Activated gamma-delta T cell treated with Interleukin-2 at 50 U/mL for 16 hours (primary cell): ENCODE data around the gene ABO.
"Not testable (repeated sequence)": the region's sequence is repeated elsewhere in the genome, so short reads cannot be mapped to it uniquely, and the experiment has no call there.

Experiments used
- DNase-seq: peaks from one replicate; pipeline ENCODE4 v3.0.0-alpha.2; 2020

Gene ABO

DNA sequence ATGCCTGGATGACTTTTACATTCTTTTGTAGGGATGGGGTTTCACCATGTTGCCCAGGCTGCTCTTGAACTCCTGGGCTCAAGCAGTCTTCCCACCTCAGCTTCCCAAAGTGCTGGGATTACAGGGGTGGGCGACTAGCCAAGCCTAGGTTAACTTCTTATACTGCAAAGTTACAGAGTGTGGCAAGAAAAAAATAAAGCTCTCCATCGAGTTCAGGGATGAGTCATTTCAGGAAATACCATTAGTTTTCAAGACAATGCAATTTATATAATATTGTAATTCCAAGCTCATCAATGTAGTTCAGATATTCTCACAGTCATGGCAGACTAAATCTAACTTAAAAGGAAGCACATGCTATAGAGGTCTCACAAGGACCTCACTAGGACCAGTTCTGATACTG is 11.5 kb upstream of the ABO start:
- no peak for DNase-seq

DNA sequence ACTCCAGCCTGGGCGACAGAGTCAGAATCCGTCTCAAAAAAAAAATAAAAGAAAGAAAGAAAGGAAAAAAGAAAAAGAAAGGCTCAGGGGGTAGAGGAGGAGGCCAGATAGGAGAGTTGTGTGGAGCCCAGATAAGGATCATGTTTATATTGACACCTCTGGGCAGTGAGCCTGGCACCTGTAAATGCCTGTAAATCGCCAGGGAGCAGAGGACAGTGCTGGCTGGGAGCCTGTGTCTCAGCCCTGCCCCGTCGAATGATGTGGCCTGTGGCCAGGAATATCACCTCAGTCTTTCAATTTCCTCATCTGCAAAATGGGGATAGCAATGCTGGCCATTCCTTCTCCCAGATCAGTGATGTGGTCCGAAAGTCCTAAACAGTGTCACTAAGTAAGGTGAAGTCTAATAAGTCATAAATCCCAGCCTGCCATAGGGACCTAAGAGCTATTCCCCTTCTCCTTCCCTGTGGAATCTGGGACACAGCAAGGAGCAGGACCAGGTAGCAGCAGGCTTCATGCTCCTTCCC is 10.3 kb upstream of the ABO start:
- no peak for DNase-seq

DNA sequence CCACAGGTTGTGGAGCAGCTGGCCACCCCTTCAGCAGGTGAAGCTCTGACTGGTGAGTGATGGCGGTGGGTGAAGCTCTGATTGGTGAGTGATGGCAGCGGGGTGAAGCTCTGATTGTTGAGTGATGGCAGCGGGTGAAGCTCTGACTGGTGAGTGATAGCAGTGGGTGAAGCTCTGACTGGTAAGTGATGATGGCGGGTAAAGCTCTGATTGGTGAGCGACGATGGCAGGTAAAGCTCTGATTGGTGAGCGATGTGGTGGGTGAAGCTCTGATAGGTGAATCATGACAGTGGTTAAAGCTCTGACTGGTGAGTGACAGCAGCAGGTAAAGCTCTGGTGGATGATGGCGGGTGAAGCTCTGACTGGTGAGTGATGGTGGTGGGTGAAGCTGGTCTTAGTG is 9.4 kb upstream of the ABO start:
- DNase-seq = no peak

- DNase-seq = not testable (repeated sequence)
Observed at GRCh38 chr9:133283255-133284032, 8.4 kb upstream of the ABO start.

DNA sequence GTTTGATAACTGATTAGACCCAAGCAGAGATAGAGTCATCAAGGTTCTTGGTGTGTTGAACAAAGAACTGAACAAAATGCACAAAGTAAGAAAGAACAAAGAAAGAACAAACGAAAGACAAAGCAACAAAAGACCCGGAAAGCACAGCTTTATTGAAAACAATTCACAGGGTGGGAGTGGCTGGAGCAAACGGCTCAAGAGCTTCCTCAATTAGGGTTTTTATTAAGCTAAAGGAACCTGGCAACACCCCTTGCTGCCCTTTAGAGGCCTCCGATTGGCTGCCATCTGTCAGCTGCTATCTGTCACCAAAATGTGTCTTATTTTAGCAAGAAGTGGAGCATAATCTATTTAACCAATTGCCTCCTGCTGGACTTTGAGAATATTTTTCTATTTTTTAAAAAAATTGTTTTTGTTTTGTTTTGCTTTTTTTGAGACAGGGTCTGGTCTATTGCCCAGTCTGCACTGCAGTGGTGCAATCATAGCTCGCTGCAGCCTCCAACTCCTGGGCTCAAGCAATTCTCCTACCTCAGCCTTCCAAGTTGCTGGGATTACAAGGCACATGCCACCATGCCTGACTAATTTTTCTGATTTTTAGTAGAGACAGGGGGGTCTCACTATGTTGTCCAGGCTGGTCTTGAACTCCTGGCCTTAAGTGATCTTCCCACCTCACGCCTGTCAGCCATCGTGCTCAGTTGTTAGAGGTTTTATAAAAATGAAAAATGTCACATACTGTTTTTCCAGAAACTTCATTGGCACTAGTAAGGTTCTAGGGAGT is 7.7 kb upstream of the ABO start:
- DNase-seq = no peak

DNA sequence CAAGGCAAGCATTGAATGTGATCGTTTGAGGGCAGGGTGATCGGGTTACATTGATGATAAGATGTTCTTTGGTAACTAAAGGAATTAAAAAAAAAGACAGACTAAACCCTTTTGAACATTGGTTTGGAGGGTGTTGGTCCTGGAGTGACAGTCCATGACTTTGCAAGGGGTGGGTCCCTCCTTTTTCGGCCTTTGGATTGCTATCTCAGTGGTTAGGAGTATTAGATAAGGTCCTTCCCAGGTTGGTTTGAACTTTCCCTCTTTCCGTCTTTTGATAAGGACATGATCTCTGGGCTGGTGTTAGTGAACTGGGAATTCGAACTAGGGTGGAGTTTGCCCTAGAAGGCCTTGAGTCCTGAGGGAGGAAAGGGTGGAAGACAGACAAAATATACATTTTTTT is 5.4 kb upstream of the ABO start:
- DNase-seq = no peak

GRCh38 chr9:133278161-133279114 is 3.4 kb upstream of the ABO start:
- no peak for DNase-seq

DNA sequence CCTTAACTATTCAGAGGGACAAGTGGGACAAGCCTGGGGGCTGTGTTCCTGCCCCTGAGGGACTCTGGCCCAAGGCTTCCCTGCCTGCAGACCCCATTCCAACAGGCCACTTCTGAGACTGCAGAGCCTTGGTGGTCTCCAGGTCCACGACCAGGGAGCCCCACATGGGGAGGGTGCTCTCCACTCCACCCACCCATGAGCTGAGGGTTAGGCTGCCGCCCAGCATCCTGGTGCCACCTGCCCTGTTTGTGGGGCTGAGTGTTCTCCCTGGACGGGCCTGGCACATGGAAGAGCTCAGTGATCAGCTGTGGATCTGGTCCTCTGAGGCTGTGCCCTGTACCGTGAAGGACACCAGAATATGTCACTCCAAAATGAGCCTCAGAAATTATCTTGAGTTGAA is 2.5 kb upstream of the ABO start:
- no peak for DNase-seq

DNA sequence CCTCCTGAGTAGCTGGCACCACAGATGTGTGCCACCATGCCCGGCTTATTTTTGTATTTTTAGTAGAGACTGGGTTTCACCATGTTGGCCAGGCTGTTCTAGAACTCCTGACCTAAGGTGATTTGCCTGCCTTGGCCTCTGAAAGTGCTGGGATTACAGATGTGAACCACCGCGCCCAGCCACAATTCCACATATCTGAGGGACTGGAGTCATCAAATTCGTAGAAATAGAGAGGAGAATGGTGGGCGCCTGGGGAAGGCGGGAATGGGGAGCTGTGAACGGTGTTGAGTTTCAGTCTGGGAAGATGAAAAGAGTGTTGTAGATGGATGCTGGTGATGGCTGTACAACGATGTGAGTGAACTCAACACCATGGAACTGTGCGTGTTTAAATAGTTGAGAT is 1.9 kb upstream of the ABO start:
- DNase-seq = no peak

- no peak for DNase-seq
Observed at GRCh38 chr9:133276001-133276884, 1.2 kb upstream of the ABO start.

- DNase-seq = no peak
Observed at GRCh38 chr9:133274236-133275104, 531 bp downstream of the ABO start.

- no peak for DNase-seq
Observed at GRCh38 chr9:133273819-133274218, 1.2 kb downstream of the ABO start.

- no peak for DNase-seq
Observed at GRCh38 chr9:133273098-133273497, 1.9 kb downstream of the ABO start.

- DNase-seq = no peak
Observed at GRCh38 chr9:133269537-133270362, 5.3 kb downstream of the ABO start.

DNA sequence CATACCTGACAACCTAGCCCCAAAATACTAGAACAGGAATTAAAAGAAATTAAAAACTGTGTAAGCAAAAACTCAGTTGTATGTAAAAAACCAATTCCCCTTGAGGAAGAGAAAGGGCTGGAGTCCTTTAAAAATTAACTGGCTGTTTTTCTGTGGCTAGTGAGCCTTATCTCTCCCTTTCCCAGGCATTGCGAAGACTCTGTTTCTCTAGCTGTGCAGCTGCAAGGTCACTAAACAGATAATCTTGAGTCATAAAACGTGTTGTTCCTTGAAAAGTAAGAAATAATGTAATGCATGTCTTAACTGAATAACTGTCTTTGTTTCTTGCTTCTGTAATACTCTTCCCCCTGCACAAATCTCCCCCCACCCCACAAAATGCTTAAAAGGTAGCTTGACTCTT is 5.9 kb downstream of the ABO start:
- not testable (repeated sequence) for DNase-seq

DNA sequence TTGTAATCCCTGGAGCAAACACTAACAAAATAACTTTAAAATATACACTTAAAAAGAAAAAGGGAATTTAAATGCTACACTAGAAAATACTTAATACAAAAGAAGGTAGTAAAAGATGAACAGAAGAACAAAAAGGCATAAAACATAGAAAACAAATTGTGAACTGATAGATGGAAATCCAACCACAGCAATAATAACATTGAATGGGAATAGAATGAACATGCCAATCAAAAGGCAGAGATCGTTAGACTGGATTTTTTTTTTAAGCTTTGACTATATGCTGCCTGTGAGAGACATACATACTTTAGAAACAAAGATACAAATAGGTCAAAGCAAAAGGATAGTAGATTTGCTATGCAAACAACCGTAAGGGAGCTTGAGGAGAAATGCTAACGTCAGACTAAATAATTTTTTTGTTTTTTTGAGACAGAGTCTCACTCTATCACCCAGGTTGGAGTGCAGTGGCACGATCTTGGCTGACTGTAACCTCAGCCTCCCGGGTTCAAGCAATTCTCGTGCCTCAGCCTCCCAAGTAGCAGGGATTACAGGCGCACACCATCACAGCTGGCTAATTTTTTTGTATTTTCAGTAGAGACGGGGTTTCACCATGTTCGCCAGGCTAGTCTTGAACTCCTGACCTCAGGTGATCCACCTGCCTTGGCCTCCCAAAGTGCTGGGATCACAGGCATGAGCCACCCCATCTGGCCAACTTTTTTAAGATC is 6.5 kb downstream of the ABO start:
- DNase-seq = no peak

DNA sequence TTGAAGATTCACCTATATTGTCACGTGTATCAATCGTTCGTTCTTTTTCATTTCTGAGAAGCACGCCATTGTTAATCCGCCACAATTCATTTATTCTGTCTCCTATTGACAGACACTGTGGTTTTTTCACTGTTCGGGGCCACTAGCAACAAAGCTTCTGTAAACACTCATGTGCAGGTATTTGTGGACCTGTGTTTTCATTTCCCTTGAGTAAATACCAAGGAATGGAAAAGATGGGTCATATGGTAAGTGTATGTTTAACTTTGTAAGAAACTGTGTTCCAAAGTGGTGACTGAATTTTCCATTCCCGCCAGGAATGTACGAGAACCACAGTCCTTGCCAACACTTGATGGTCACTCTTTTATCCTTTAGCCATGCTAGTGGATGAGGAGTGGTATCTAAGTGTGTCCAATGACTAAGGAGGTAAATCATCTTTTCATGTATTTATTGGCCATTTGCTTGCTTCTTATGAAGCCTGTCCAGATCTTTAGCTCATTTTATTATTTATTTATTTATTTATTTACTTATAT is 10.7 kb downstream of the ABO start:
- DNase-seq = no peak

- no peak for DNase-seq
Observed at GRCh38 chr9:133263557-133263956, 11.4 kb downstream of the ABO start.

DNA sequence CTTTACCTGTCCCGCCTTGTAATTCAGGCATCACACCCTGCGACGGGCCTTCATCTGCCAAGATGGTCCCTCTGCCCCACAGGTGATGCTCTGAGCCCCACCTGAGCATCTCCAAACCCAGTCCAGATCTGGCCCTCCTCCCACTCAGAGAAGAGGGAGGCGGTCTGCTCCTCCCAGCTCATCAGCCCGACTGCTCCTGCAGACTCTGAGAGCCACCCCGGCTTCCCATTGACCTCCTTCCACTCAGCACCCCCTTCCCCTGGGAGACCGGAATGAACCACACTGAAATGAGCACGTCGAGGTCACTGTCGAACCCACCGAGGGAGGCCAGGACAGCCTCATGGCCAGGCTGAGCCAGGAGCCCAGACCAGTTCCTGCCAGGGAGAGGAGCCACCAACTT is 12.8 kb downstream of the ABO start:
- DNase-seq = no peak
